HG03175 (cell line): ENCODE measurements around the gene USP21.
A peak's percentile ranks its signal among the peaks of the same experiment; 100 is the strongest.

Experiments
- ATAC-seq: cut with Tn5 transposase; IDR thresholded peaks from one replicate; pipeline ENCODE4 v1.9.1; 2021; ENCODE audit warnings: mild to moderate bottlenecking, moderate library complexity; ENCODE audit not compliant: unreplicated experiment

USP21 gene

GRCh38 chr1:161168906-161169305 lies 9.6 kb downstream of the USP21 start:
- no peak for ATAC-seq

- ATAC-seq, result no peak
Measured at GRCh38 chr1:161171191-161171590, 11.9 kb downstream of the USP21 start.

- ATAC-seq, result no peak
Measured at GRCh38 chr1:161171696-161172095, 12.4 kb downstream of the USP21 start.

- ATAC-seq, result no peak
Measured at GRCh38 chr1:161172349-161172748, 13.0 kb downstream of the USP21 start.

- no peak for ATAC-seq
Measured at GRCh38 chr1:161172776-161173376, 13.6 kb downstream of the USP21 start.

- ATAC-seq, result no peak
Measured at GRCh38 chr1:161173711-161174110, 14.4 kb downstream of the USP21 start.

- ATAC-seq, result no peak
Measured at GRCh38 chr1:161174911-161175310, 15.6 kb downstream of the USP21 start.

GRCh38 chr1:161175771-161176453 lies 16.6 kb downstream of the USP21 start:
- no peak for ATAC-seq

GRCh38 chr1:161176468-161177111 lies 17.3 kb downstream of the USP21 start:
- no peak for ATAC-seq

- ATAC-seq, result peak; percentile 80
Measured at GRCh38 chr1:161177112-161177935, 18.0 kb downstream of the USP21 start, which contains the start of gene B4GALT3. B4GALT3 (minus strand) TSS chr1:161177507; CDS start chr1:161176060, 1,447 bp downstream.

- no peak for ATAC-seq
Measured at GRCh38 chr1:161177936-161178244, 18.6 kb downstream of the USP21 start.

GRCh38 chr1:161179698-161180097 lies 20.4 kb downstream of the USP21 start:
- no peak for ATAC-seq

- no peak for ATAC-seq
Measured at GRCh38 chr1:161180639-161181038, 21.3 kb downstream of the USP21 start.

- ATAC-seq, result peak; percentile 49
Measured at GRCh38 chr1:161182214-161182613, 22.9 kb downstream of the USP21 start.

- ATAC-seq, result peak; percentile 69
Measured at GRCh38 chr1:161185282-161185682, 26.0 kb downstream of the USP21 start.

- peak; percentile 37 for ATAC-seq
Measured at GRCh38 chr1:161185732-161186311, 26.5 kb downstream of the USP21 start.

GRCh38 chr1:161187311-161187710 lies 28.0 kb downstream of the USP21 start:
- no peak for ATAC-seq

- no peak for ATAC-seq
Measured at GRCh38 chr1:161188381-161188780, 29.1 kb downstream of the USP21 start.

GRCh38 chr1:161189036-161189435 lies 29.7 kb downstream of the USP21 start:
- ATAC-seq, result no peak

GRCh38 chr1:161190962-161191521 lies 31.7 kb downstream of the USP21 start:
- ATAC-seq, result no peak

GRCh38 chr1:161191971-161192370 lies 32.7 kb downstream of the USP21 start:
- no peak for ATAC-seq
